Kidney tubule cell (primary cell): ENCODE results near the gene ACAP1.
A peak's percentile ranks its signal among the peaks of the same experiment; 100 is the strongest.
"Not testable (repeated sequence)": the region's sequence is repeated elsewhere in the genome, so short reads cannot be mapped to it uniquely, and the experiment has no call there.

Experiments
- DNase-seq: peaks from one replicate; pipeline ENCODE4 v3.0.0-alpha.2; 2018; ENCODE audit warnings: low spot score

Gene ACAP1

GRCh38 chr17:7328840-7329373 is 7.4 kb upstream of the ACAP1 start, which contains the start of gene NEURL4:
TSS of gene NEURL4 (minus strand) at chr17:7329335. CDS start at chr17:7329312, 23 bp downstream.
- DNase-seq = no peak

GRCh38 chr17:7329374-7329996 is 6.8 kb upstream of the ACAP1 start:
- DNase-seq = peak; percentile 99

GRCh38 chr17:7329997-7330637 is 6.2 kb upstream of the ACAP1 start:
- DNase-seq = peak; percentile 79

GRCh38 chr17:7330638-7331015 is 5.7 kb upstream of the ACAP1 start:
- no peak for DNase-seq

- DNase-seq = no peak
Measured at GRCh38 chr17:7332111-7332510, 4.2 kb upstream of the ACAP1 start.

- not testable (repeated sequence) for DNase-seq
Measured at GRCh38 chr17:7332600-7333069, 3.7 kb upstream of the ACAP1 start.

- DNase-seq = no peak
Measured at GRCh38 chr17:7334938-7335538, 1.3 kb upstream of the ACAP1 start.

- DNase-seq = not testable (repeated sequence)
Measured at GRCh38 chr17:7335765-7336164, 564 bp upstream of the ACAP1 start.

- DNase-seq = not testable (repeated sequence)
Measured at GRCh38 chr17:7337600-7337999, 1.3 kb downstream of the ACAP1 start.

- DNase-seq = no peak
Measured at GRCh38 chr17:7340179-7340578, 3.9 kb downstream of the ACAP1 start.

- DNase-seq = no peak
Measured at GRCh38 chr17:7341842-7342241, 5.5 kb downstream of the ACAP1 start.

GRCh38 chr17:7343250-7343649 is 6.9 kb downstream of the ACAP1 start:
- DNase-seq = no peak

- DNase-seq = no peak
Measured at GRCh38 chr17:7346761-7347614, 10.7 kb downstream of the ACAP1 start.

GRCh38 chr17:7347630-7348477 is 11.5 kb downstream of the ACAP1 start:
- DNase-seq = no peak

- DNase-seq = no peak
Measured at GRCh38 chr17:7348478-7349242, 12.3 kb downstream of the ACAP1 start.

- DNase-seq = peak; percentile 99
Measured at GRCh38 chr17:7351665-7352502, 15.6 kb downstream of the ACAP1 start, which contains the start of gene KCTD11. TSS of gene KCTD11 (plus strand) at chr17:7352162.

- DNase-seq = no peak
Measured at GRCh38 chr17:7352503-7352889, 16.2 kb downstream of the ACAP1 start.

GRCh38 chr17:7352910-7353635 is 16.7 kb downstream of the ACAP1 start:
- no peak for DNase-seq
